HCT116 (cell line): Measurements from ENCODE around the gene LBR. TPM values are rescaled to one million over a fixed set of nuclear protein-coding genes. Genes with fewer than 3 reads are reported as not detected.

Experiments
- ATAC-seq: fragments of 200-7000 bp; cut with Tn5 transposase; 2 replicates; pipeline ENCODE4 v1.9.1; 2020; ENCODE audit warnings: mild to moderate bottlenecking, moderate library complexity
- BruUV-seq: library from RNA; stranded (reverse); fragments of 400-500 nt; replicated peaks from 2 replicates; lab custom pipeline; 2021; lab: Mats Ljungman, UMichigan
- CTCF ChIA-PET: fragments of 300-600 bp; sonication (Branson Sonifier 250); formaldehyde crosslinking; loops from one replicate; lab custom pipeline; 2021; ENCODE audit warnings: antibody characterized with exemption; lab: Charles Lee
- POLR2A ChIA-PET: fragments of 300-600, 350-600 bp; sonication (Branson Sonifier 250); formaldehyde crosslinking; loops from one replicate; lab custom pipeline; 2021; ENCODE audit warnings: antibody characterized with exemption; lab: Charles Lee
- RAD21 ChIA-PET, 2 experiments: fragments of 300-600 bp; sonication (Branson Sonifier 250); formaldehyde crosslinking; loops; one replicate each; lab custom pipeline; 2023; ENCODE audit warnings: low total read pairs in 2 of 2; ENCODE audit not compliant: uncharacterized antibody in 2 of 2, unreplicated experiment in 2 of 2, low non-redundant PET in 1 of 2; lab: Charles Lee
- DNase-seq: peaks from one replicate; pipeline ENCODE4 v3.0.0-alpha.2; 2010; ENCODE audit warnings: low read depth, low spot score
- H2AFZ ChIP-seq: fragments of 200-600 bp; shearing (Covaris generic), sonication (generic); 2 replicates; pipeline ENCODE4 v1.6.1; 2017; ENCODE audit warnings: low read depth, mixed run types, mixed read lengths, antibody characterized with exemption, low read length; ENCODE audit not compliant: poor library complexity, severe bottlenecking
- H3K27ac ChIP-seq: 2 replicates; pipeline ENCODE4 v1.5.1; 2012; ENCODE audit warnings: low read depth, low read length
- H3K27me3 ChIP-seq: fragments of 200-600 bp; sonication (generic); 2 replicates; pipeline ENCODE4 v1.6.1; 2016; ENCODE audit warnings: mixed run types, low read length, mixed read lengths; ENCODE audit not compliant: insufficient read depth
- H3K36me3 ChIP-seq, 2 experiments: fragments of 200-500 bp in 1 of 2; fragments of 200-600 bp in 1 of 2; sonication (Bioruptor generic) in 1 of 2; sonication (generic) in 1 of 2; 2 replicates each; pipeline versions ENCODE4 v1.5.1 to v1.6.1; 2014 to 2016; ENCODE audit warnings: low read length in 2 of 2, inconsistent platforms in 1 of 2, mixed read lengths in 1 of 2, mixed run types in 1 of 2; ENCODE audit not compliant: insufficient read depth in 2 of 2, control insufficient read depth in 1 of 2
- H3K4me1 ChIP-seq, 2 experiments: fragments of 200-600 bp in 1 of 2; sonication (generic) in 1 of 2; 2 replicates each; pipeline versions ENCODE4 v1.5.1 to v1.6.1; 2012 to 2017; ENCODE audit warnings: low read length in 2 of 2, inconsistent platforms in 1 of 2, mild to moderate bottlenecking in 1 of 2, mixed read lengths in 1 of 2, mixed run types in 1 of 2, moderate library complexity in 1 of 2; ENCODE audit not compliant: insufficient read depth in 2 of 2, control insufficient read depth in 1 of 2
- H3K4me2 ChIP-seq: fragments of 200-600 bp; sonication (generic); 2 replicates; pipeline ENCODE4 v1.6.1; 2017; ENCODE audit warnings: mixed run types, low read length, mixed read lengths
- H3K4me3 ChIP-seq, 2 experiments: fragments of 200-600 bp in 1 of 2; sonication (generic) in 1 of 2; replicated peaks in 1 of 2; 2 replicates each; pipeline ENCODE4 v1.5.1; 2011 to 2016; ENCODE audit warnings: low read length in 2 of 2, control low read depth in 1 of 2, low read depth in 1 of 2, mild to moderate bottlenecking in 1 of 2, mixed read lengths in 1 of 2, mixed run types in 1 of 2
- H3K79me2 ChIP-seq: fragments of 200-600 bp; sonication (generic); 2 replicates; pipeline ENCODE4 v1.6.1; 2017; ENCODE audit warnings: mild to moderate bottlenecking, mixed run types, low read length, moderate library complexity, mixed read lengths; ENCODE audit not compliant: insufficient read depth
- H3K9ac ChIP-seq: fragments of 200-600 bp; sonication (generic); 2 replicates; pipeline ENCODE4 v1.6.1; 2016; ENCODE audit warnings: low read length, mixed read lengths
- H3K9me2 ChIP-seq: fragments of 200-600 bp; sonication (generic), shearing (Covaris generic); 2 replicates; pipeline ENCODE4 v1.6.1; 2017; ENCODE audit warnings: mixed run types, mild to moderate bottlenecking, moderate library complexity; ENCODE audit not compliant: insufficient read depth
- H3K9me3 ChIP-seq, 2 experiments: fragments of 200-500 bp in 1 of 2; fragments of 200-600 bp in 1 of 2; sonication (Bioruptor generic) in 1 of 2; sonication (generic) in 1 of 2; 2 replicates each; pipeline ENCODE4 v1.6.1; 2014 to 2017; ENCODE audit warnings: low read length in 2 of 2, mixed read lengths in 2 of 2, inconsistent platforms in 1 of 2, low read depth in 1 of 2, mild to moderate bottlenecking in 1 of 2, mixed run types in 1 of 2, moderate library complexity in 1 of 2; ENCODE audit not compliant: control insufficient read depth in 1 of 2, insufficient read depth in 1 of 2
- H4K20me1 ChIP-seq: fragments of 200-600 bp; sonication (generic), shearing (Covaris generic); 2 replicates; pipeline ENCODE4 v1.6.1; 2017; ENCODE audit warnings: mixed run types, mild to moderate bottlenecking, moderate library complexity; ENCODE audit not compliant: insufficient read depth
- CBX3 ChIP-seq: IDR thresholded peaks from 2 replicates; pipeline ENCODE4 v1.6.1; 2012; ENCODE audit warnings: low read depth
- CTCF ChIP-seq, 3 experiments: fragments of 200-600 bp in 1 of 3; sonication (generic) in 1 of 3; IDR thresholded peaks in 2 of 3; conservative IDR thresholded peaks in 1 of 3; 2 replicates each; pipeline ENCODE4 v1.5.1; 2012 to 2017; ENCODE audit warnings: low read depth in 2 of 3, low read length in 2 of 3, antibody characterized with exemption in 1 of 3, borderline replicate concordance in 1 of 3, control low read depth in 1 of 3, mild to moderate bottlenecking in 1 of 3, mixed read lengths in 1 of 3, mixed run types in 1 of 3, moderate library complexity in 1 of 3; ENCODE audit not compliant: insufficient read depth in 1 of 3
- EGR1 ChIP-seq: IDR thresholded peaks from 2 replicates; pipeline ENCODE4 v1.6.1; 2012; ENCODE audit warnings: low read depth
- ELF1 ChIP-seq: IDR thresholded peaks from 2 replicates; pipeline ENCODE4 v1.6.1; 2012; ENCODE audit warnings: low read depth, borderline replicate concordance
- EZH2 ChIP-seq: fragments of 200-600 bp; sonication (generic); IDR thresholded peaks from 2 replicates; pipeline ENCODE4 v1.6.1; 2017; ENCODE audit warnings: antibody characterized with exemption, mixed run types
- EZH2phosphoT487 ChIP-seq: fragments of 200-600 bp; IDR thresholded peaks from 2 replicates; pipeline ENCODE4 v1.6.1; 2018; ENCODE audit warnings: antibody characterized with exemption, borderline replicate concordance
- JUND ChIP-seq: IDR thresholded peaks from 2 replicates; pipeline ENCODE4 v1.6.1; 2012
- POLR2A ChIP-seq: IDR thresholded peaks from 2 replicates; pipeline ENCODE4 v1.7.0; 2011; ENCODE audit warnings: borderline replicate concordance; ENCODE audit not compliant: insufficient read depth, insufficient read length; ENCODE audit errors: extremely low read depth
- POLR2AphosphoS5 ChIP-seq: IDR thresholded peaks from 2 replicates; pipeline ENCODE4 v1.6.1; 2011; ENCODE audit warnings: mild to moderate bottlenecking, low read depth, low read length, moderate library complexity
- RAD21 ChIP-seq: IDR thresholded peaks from 2 replicates; pipeline ENCODE4 v1.6.1; 2012; ENCODE audit warnings: low read depth, mild to moderate bottlenecking
- REST ChIP-seq: IDR thresholded peaks from 2 replicates; pipeline ENCODE4 v1.6.1; 2012; ENCODE audit warnings: low read depth
- SIN3A ChIP-seq: IDR thresholded peaks from 2 replicates; pipeline ENCODE4 v1.6.1; 2012; ENCODE audit warnings: low read depth
- SP1 ChIP-seq: IDR thresholded peaks from 2 replicates; pipeline ENCODE4 v1.6.1; 2012; ENCODE audit warnings: low read depth
- TCF7L2 ChIP-seq: IDR thresholded peaks from 2 replicates; pipeline ENCODE4 v1.7.0; 2011; ENCODE audit warnings: borderline replicate concordance, inconsistent platforms; ENCODE audit not compliant: insufficient read depth, insufficient read length; ENCODE audit errors: extremely low read depth
- ZFX ChIP-seq: fragments of 450-650 bp; IDR thresholded peaks from 2 replicates; pipeline ENCODE4 v1.6.1; 2017
- intact Hi-C: fragments of 100-400 bp; cut with micrococcal nuclease; formaldehyde crosslinking; loops from 2 replicates; pipeline ENCODE4 v1.10.0; 2022
- total RNA-seq: library from RNA; stranded (reverse); gene quantifications from one replicate; pipeline ENCODE4 v1.2.1, GENCODE V29; 2021; ENCODE audit not compliant: unreplicated experiment
- TF ChIP-seq, protein P1 (sequence below): IDR thresholded peaks from 2 replicates; pipeline ENCODE4 v1.6.1; 2012
- TF ChIP-seq, protein P2 (sequence below): IDR thresholded peaks from 2 replicates; pipeline ENCODE4 v1.6.1; 2011; ENCODE audit warnings: mild to moderate bottlenecking, low read length, moderate library complexity; ENCODE audit not compliant: insufficient replicate concordance; ENCODE audit errors: extremely low read depth
- TF ChIP-seq, protein P3 (sequence below): IDR thresholded peaks from 2 replicates; pipeline ENCODE4 v1.6.1; 2012

The LBR gene
- total RNA-seq, 1 experiment from 2014 or later, result 97.4 TPM

GRCh38 chr1:225428068-225428880, 436 bp upstream of the LBR start:
- ChIA-PET POLR2A (interaction anchor here (1.2 to 1.5 kb wide), 3 partner anchors 16 to 571 kb away, joined by 3 to 5 read pairs (median 3); partner anchors contain the start of gene SDE2), CTCF (interaction anchor here (1.4 to 1.6 kb wide), 2 partner anchors 12 to 13 kb away, joined by 3 to 4 read pairs; no protein-coding TSS in a partner anchor)
- peak; percentile 60; the same call in 1 of the 2 replicates for TF ChIP-seq EGR1
- no peak for TF ChIP-seq EZH2phosphoT487
- TF ChIP-seq, protein P1, sequence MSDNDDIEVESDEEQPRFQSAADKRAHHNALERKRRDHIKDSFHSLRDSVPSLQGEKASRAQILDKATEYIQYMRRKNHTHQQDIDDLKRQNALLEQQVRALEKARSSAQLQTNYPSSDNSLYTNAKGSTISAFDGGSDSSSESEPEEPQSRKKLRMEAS, result peak; percentile 85
- TF ChIP-seq CBX3, result 0 out of 2 replicates have a peak, but pooled peaks have one; percentile 56
- TF ChIP-seq TCF7L2, result no peak
- peak; percentile 78; the same call in 1 of the 2 replicates for TF ChIP-seq SIN3A
- no peak for TF ChIP-seq REST
- TF ChIP-seq POLR2A, result peak; percentile 37
- TF ChIP-seq JUND, result no peak
- no peak for TF ChIP-seq ELF1
- TF ChIP-seq, protein P2, sequence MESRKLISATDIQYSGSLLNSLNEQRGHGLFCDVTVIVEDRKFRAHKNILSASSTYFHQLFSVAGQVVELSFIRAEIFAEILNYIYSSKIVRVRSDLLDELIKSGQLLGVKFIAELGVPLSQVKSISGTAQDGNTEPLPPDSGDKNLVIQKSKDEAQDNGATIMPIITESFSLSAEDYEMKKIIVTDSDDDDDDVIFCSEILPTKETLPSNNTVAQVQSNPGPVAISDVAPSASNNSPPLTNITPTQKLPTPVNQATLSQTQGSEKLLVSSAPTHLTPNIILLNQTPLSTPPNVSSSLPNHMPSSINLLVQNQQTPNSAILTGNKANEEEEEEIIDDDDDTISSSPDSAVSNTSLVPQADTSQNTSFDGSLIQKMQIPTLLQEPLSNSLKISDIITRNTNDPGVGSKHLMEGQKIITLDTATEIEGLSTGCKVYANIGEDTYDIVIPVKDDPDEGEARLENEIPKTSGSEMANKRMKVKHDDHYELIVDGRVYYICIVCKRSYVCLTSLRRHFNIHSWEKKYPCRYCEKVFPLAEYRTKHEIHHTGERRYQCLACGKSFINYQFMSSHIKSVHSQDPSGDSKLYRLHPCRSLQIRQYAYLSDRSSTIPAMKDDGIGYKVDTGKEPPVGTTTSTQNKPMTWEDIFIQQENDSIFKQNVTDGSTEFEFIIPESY, result no peak
- TF ChIP-seq SP1, result peak; percentile 82
- TF ChIP-seq, protein P3, sequence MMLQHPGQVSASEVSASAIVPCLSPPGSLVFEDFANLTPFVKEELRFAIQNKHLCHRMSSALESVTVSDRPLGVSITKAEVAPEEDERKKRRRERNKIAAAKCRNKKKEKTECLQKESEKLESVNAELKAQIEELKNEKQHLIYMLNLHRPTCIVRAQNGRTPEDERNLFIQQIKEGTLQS, result no peak
- peak; percentile 76 for TF ChIP-seq POLR2AphosphoS5
- no peak for TF ChIP-seq CTCF (IDR thresholded peaks at IDR 0.05 in 2 of 3, conservative IDR thresholded peaks at IDR 0.05 in 1 of 3; ENCODE audit: borderline replicate concordance in 1 of 3, insufficient read depth in 1 of 3, low read depth in 2 of 3, low read length in 2 of 3)
- TF ChIP-seq EZH2, result no peak
- TF ChIP-seq RAD21, result no peak
- no peak for TF ChIP-seq ZFX

More at GRCh38 chr1:225428068-225428880, 436 bp upstream of the LBR start:
- DNase-seq (peak; percentile 66), ATAC-seq (peak; percentile 91)
- Histone ChIP-seq H3K4me2 (peak overlapping the region; percentile 87), H3K9ac (peak overlapping the region; percentile 85), H3K36me3 (no peaks in the 10 kb centered on the region), H4K20me1 (0 out of 2 replicates have a peak, but pooled peaks cover 5% of the 10 kb centered on the region), H3K9me3 (no peaks in the 10 kb centered on the region), H2AFZ (no peak overlapping the region), H3K9me2 (no peaks in the 10 kb centered on the region), H3K27ac (peak overlapping the region; percentile 91), H3K79me2 (peaks cover 45% of the 10 kb centered on the region), H3K4me1 (peaks cover 27 to 45% of the 10 kb centered on the region in 2 experiments), H3K27me3 (no peaks in the 10 kb centered on the region), H3K4me3 (peak overlapping the region; percentile 85 to 91)
- RAD21 ChIA-PET, result no interaction called here
- intact Hi-C loops, result no loop called here
- TSS peak; percentile 91 for BruUV-seq
